ENCODE data around the gene SMR3B.

DNA sequence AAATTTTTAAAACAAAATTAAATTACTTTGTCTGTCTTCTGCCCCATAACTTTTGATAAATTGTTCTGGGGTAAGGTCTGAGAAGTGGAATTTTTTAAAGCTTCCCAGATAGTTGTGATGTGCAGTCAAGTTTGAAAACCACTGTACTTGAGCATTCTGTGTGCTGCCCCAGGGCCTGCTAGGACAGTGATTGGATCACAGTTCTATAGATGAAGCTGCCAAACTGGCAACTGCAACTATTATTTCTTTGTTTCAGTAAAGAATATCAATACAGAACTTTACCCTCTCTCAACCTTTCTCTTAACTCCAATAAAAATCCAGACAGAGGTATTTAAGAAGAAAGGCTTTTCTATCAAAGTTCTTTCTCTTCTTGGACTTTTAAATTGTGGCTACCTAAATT, 14.6 kb downstream of the SMR3B start, which contains the start of gene OPRPN:
- TF ChIP-seq, protein P1, sequence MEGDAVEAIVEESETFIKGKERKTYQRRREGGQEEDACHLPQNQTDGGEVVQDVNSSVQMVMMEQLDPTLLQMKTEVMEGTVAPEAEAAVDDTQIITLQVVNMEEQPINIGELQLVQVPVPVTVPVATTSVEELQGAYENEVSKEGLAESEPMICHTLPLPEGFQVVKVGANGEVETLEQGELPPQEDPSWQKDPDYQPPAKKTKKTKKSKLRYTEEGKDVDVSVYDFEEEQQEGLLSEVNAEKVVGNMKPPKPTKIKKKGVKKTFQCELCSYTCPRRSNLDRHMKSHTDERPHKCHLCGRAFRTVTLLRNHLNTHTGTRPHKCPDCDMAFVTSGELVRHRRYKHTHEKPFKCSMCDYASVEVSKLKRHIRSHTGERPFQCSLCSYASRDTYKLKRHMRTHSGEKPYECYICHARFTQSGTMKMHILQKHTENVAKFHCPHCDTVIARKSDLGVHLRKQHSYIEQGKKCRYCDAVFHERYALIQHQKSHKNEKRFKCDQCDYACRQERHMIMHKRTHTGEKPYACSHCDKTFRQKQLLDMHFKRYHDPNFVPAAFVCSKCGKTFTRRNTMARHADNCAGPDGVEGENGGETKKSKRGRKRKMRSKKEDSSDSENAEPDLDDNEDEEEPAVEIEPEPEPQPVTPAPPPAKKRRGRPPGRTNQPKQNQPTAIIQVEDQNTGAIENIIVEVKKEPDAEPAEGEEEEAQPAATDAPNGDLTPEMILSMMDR (conservative IDR thresholded peaks at IDR 0.05; ENCODE audit: low read depth, low read length), result no peak
- TF ChIP-seq EZH2 (IDR thresholded peaks at IDR 0.05; ENCODE audit: borderline replicate concordance, low read depth, low read length, poor library complexity, severe bottlenecking), result no peak
